GM18519 (cell line): ENCODE measurements around the gene P4HA1.
"Not testable (repeated sequence)": the region's sequence is repeated elsewhere in the genome, so short reads cannot be mapped to it uniquely, and the experiment has no call there.

Experiments
- ATAC-seq: cut with Tn5 transposase; IDR thresholded peaks from one replicate; pipeline ENCODE4 v1.9.1; 2021; ENCODE audit warnings: mild to moderate bottlenecking, moderate library complexity; ENCODE audit not compliant: unreplicated experiment, low FRiP score

P4HA1 gene

GRCh38 chr10:73096449-73097304 is at the start of gene P4HA1:
Gene P4HA1 (minus strand): TSS chr10:73096866. CDS start chr10:73074883, 21,983 bp downstream.
- ATAC-seq, result peak; percentile 81

- ATAC-seq, result no peak
Observed at GRCh38 chr10:73141603-73142002, 44.9 kb upstream of the P4HA1 start.

GRCh38 chr10:73139251-73139650 is 42.6 kb upstream of the P4HA1 start:
- ATAC-seq, result no peak

- ATAC-seq, result no peak
Observed at GRCh38 chr10:73136627-73137026, 40.0 kb upstream of the P4HA1 start.

GRCh38 chr10:73134727-73135126 is 38.1 kb upstream of the P4HA1 start:
- no peak for ATAC-seq

GRCh38 chr10:73131913-73132686 is 35.4 kb upstream of the P4HA1 start:
- no peak for ATAC-seq

- no peak for ATAC-seq
Observed at GRCh38 chr10:73131301-73131700, 34.6 kb upstream of the P4HA1 start.

- ATAC-seq, result no peak
Observed at GRCh38 chr10:73126343-73126742, 29.7 kb upstream of the P4HA1 start.

- no peak for ATAC-seq
Observed at GRCh38 chr10:73119952-73120351, 23.3 kb upstream of the P4HA1 start.

- ATAC-seq, result no peak
Observed at GRCh38 chr10:73119457-73119856, 22.8 kb upstream of the P4HA1 start.

GRCh38 chr10:73117976-73118743 is 21.5 kb upstream of the P4HA1 start:
- peak; percentile 79 for ATAC-seq

GRCh38 chr10:73116017-73116416 is 19.4 kb upstream of the P4HA1 start:
- ATAC-seq, result no peak

GRCh38 chr10:73113551-73113950 is 16.9 kb upstream of the P4HA1 start:
- ATAC-seq, result no peak

GRCh38 chr10:73112032-73112431 is 15.4 kb upstream of the P4HA1 start:
- ATAC-seq, result not testable (repeated sequence)

GRCh38 chr10:73110345-73110849 is 13.7 kb upstream of the P4HA1 start, which contains the start of gene NUDT13:
Gene NUDT13 (plus strand): TSS chr10:73110455. CDS start chr10:73114366, 3,911 bp downstream.
- ATAC-seq, result no peak

GRCh38 chr10:73109248-73109652 is 12.6 kb upstream of the P4HA1 start:
- ATAC-seq, result not testable (repeated sequence)

GRCh38 chr10:73106301-73106700 is 9.6 kb upstream of the P4HA1 start:
- no peak for ATAC-seq

- no peak for ATAC-seq
Observed at GRCh38 chr10:73099141-73099540, 2.5 kb upstream of the P4HA1 start.

GRCh38 chr10:73097305-73097670 is 622 bp upstream of the P4HA1 start:
- ATAC-seq, result no peak

- no peak for ATAC-seq
Observed at GRCh38 chr10:73096041-73096448, 621 bp downstream of the P4HA1 start.
